ENCODE results near the gene DUSP3. TPM values are rescaled to one million over a fixed set of nuclear protein-coding genes. Genes with fewer than 3 reads are reported as not detected.

DUSP3 gene
- total RNA-seq, 1 experiment from 2014 or later = 80.3 TPM

DNA sequence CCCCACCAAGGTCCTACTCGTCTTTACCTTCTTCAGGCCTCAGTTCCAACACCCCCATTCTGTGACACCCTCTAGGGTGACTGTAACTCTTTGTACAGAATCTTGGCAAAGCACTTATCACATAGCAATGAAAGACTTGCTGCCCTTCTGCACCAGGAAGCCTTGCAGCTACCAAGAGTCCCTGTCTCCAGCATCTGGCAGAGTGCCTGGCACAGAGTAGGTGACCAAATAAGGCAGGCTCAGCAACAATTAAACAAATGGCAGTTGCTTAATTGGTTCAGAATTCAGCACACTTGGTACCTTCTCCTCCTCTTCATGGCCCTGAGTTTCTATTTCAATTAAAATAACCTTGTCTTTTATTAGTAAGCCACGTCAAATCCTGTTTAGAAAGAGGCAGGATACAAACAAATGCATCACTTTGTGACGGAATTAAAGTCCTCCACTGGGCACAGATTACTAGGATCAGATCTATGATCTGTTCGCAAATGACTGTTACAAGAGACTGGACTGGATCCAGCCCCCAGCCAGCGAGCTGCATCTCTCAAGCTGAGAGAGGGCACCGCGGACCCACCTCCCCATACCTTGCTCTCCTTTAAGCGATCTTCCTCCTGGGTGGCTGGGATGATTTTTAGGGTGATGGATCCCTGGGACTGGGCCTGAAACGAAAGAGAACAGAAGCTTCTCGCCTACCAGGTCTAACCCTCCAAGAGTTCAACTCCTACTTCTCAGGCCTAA is 44.7 kb upstream of the DUSP3 start:
- H3K36me3 Mint-ChIP-seq (ENCODE audit: insufficient read depth, unreplicated experiment) = peaks cover 7% of the 10 kb centered on the region
- H3K4me1 Mint-ChIP-seq (ENCODE audit: low read depth, unreplicated experiment) = peaks cover 7% of the 10 kb centered on the region
- CTCF ChIA-PET = no interaction called here
- intact Hi-C loops (cut with micrococcal nuclease; ENCODE audit: unreplicated experiment) = no loop called here
- H3K27me3 Mint-ChIP-seq (ENCODE audit: unreplicated experiment) = no peaks in the 10 kb centered on the region
- peak; percentile 18 for DNase-seq
- no TSS peak for BruUV-seq (replicated peaks)
- TF ChIP-seq, protein P1, sequence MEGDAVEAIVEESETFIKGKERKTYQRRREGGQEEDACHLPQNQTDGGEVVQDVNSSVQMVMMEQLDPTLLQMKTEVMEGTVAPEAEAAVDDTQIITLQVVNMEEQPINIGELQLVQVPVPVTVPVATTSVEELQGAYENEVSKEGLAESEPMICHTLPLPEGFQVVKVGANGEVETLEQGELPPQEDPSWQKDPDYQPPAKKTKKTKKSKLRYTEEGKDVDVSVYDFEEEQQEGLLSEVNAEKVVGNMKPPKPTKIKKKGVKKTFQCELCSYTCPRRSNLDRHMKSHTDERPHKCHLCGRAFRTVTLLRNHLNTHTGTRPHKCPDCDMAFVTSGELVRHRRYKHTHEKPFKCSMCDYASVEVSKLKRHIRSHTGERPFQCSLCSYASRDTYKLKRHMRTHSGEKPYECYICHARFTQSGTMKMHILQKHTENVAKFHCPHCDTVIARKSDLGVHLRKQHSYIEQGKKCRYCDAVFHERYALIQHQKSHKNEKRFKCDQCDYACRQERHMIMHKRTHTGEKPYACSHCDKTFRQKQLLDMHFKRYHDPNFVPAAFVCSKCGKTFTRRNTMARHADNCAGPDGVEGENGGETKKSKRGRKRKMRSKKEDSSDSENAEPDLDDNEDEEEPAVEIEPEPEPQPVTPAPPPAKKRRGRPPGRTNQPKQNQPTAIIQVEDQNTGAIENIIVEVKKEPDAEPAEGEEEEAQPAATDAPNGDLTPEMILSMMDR (IDR thresholded peaks at IDR 0.05; ENCODE audit: unreplicated experiment) = no peak
- no peaks in the 10 kb centered on the region for H3K9me3 Mint-ChIP-seq (ENCODE audit: low read depth, unreplicated experiment)
- H3K27ac Mint-ChIP-seq (ENCODE audit: unreplicated experiment) = no peak overlapping the region
- no peak overlapping the region for H3K4me3 Mint-ChIP-seq (ENCODE audit: low read depth, unreplicated experiment)

DNA sequence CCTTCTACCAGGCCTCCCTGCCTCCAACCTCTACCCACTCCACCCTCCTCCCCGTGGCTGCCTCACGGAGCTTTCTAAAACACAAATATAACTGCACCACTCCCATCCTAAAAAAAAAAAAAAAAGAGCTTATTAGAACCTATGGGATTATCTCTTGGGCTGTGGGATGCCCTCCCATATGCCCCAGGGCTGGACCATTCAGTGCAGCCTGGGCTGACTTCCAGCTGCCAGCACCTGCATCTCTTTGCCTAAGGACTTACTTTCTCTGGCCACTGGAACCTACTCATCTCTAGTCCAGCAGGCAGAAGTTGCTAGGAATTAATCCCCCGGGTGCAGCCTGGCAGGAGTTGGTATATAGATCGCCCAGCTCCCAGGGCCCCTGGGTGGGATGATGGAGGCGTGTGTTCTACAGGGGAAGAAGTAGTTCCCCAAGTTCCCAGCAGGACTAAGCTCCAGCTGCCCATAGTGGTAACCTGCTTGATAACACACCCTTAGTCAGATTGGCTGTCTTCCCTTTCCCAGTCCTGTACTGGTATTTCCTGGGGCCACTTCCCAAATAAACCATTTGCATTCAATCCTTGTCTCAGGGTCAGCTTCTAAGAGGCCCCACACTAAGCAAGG is 43.9 kb upstream of the DUSP3 start:
- BruUV-seq (replicated peaks) = no TSS peak
- no peaks in the 10 kb centered on the region for H3K27me3 Mint-ChIP-seq (ENCODE audit: unreplicated experiment)
- no peak overlapping the region for H3K27ac Mint-ChIP-seq (ENCODE audit: unreplicated experiment)
- peaks cover 7% of the 10 kb centered on the region for H3K4me1 Mint-ChIP-seq (ENCODE audit: low read depth, unreplicated experiment)
- no peaks in the 10 kb centered on the region for H3K9me3 Mint-ChIP-seq (ENCODE audit: low read depth, unreplicated experiment)
- H3K4me3 Mint-ChIP-seq (ENCODE audit: low read depth, unreplicated experiment) = no peak overlapping the region
- intact Hi-C loops (cut with micrococcal nuclease; ENCODE audit: unreplicated experiment) = no loop called here
- DNase-seq = no peak
- TF ChIP-seq, protein P1 (IDR thresholded peaks at IDR 0.05; ENCODE audit: unreplicated experiment) = no peak
- H3K36me3 Mint-ChIP-seq (ENCODE audit: insufficient read depth, unreplicated experiment) = peaks cover 7% of the 10 kb centered on the region
- CTCF ChIA-PET = no interaction called here

DNA sequence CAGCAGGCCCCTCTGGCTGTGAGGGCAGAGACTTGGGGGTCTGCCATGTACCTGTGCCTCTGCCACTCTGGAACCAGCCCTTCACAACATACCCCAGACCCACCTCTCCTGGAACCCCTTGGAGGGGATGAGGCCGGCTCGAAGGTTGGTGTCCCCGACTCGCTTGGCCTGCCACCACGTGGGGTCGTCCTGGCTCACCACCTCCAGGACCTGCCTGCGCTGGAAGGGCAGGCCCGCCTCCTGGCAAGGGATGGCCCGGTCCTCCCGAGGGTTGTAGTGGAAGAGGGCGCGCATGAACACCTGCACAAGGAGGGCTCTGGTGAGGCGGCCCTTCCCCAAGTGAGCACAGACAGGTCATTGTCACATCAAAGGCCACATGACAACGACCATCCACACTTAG is 42.0 kb upstream of the DUSP3 start:
- no peak overlapping the region for H3K27ac Mint-ChIP-seq (ENCODE audit: unreplicated experiment)
- no peak overlapping the region for H3K4me3 Mint-ChIP-seq (ENCODE audit: low read depth, unreplicated experiment)
- TF ChIP-seq, protein P1 (IDR thresholded peaks at IDR 0.05; ENCODE audit: unreplicated experiment) = no peak
- DNase-seq = no peak
- intact Hi-C loops (cut with micrococcal nuclease; ENCODE audit: unreplicated experiment) = no loop called here
- no TSS peak for BruUV-seq (replicated peaks)
- no peaks in the 10 kb centered on the region for H3K9me3 Mint-ChIP-seq (ENCODE audit: low read depth, unreplicated experiment)
- CTCF ChIA-PET = no interaction called here
- H3K36me3 Mint-ChIP-seq (ENCODE audit: insufficient read depth, unreplicated experiment) = no peaks in the 10 kb centered on the region
- no peaks in the 10 kb centered on the region for H3K27me3 Mint-ChIP-seq (ENCODE audit: unreplicated experiment)
- H3K4me1 Mint-ChIP-seq (ENCODE audit: low read depth, unreplicated experiment) = peaks cover 7% of the 10 kb centered on the region

DNA sequence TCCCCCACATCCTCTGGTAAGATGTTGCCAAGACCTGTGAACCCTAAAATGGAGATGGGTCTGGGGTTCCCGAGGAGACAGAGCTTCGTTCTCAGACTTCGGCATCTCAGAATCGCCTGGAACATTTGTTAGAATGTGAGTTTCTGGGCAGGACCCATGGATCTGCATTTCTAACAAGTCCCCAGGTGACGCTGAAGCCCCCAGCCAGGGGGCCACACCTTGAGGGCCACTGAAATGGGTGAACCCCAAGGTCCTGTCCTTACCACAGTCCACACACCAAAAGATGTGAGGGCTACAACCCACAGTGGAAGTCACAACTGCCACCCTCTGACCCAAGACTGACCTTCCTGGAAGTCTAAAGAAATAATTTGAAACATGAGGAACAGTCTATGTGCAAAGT is 40.2 kb upstream of the DUSP3 start:
- no peak overlapping the region for H3K27ac Mint-ChIP-seq (ENCODE audit: unreplicated experiment)
- H3K4me1 Mint-ChIP-seq (ENCODE audit: low read depth, unreplicated experiment) = peaks cover 16% of the 10 kb centered on the region
- TF ChIP-seq, protein P1 (IDR thresholded peaks at IDR 0.05; ENCODE audit: unreplicated experiment) = no peak
- DNase-seq = no peak
- CTCF ChIA-PET = interaction anchor here (0.6 kb wide), 1 partner anchor 30 kb away, joined by 3 read pairs; no protein-coding TSS in a partner anchor
- intact Hi-C loops (cut with micrococcal nuclease; ENCODE audit: unreplicated experiment) = no loop called here
- BruUV-seq (replicated peaks) = no TSS peak
- peaks cover 7% of the 10 kb centered on the region for H3K36me3 Mint-ChIP-seq (ENCODE audit: insufficient read depth, unreplicated experiment)
- H3K4me3 Mint-ChIP-seq (ENCODE audit: low read depth, unreplicated experiment) = no peak overlapping the region
- H3K27me3 Mint-ChIP-seq (ENCODE audit: unreplicated experiment) = no peaks in the 10 kb centered on the region
- H3K9me3 Mint-ChIP-seq (ENCODE audit: low read depth, unreplicated experiment) = no peaks in the 10 kb centered on the region
